22Rv1 (cell line): ENCODE results near the gene ANGPTL5.
A peak's percentile ranks its signal among the peaks of the same experiment; 100 is the strongest.

Source experiments
- H3K27ac ChIP-seq: fragments of 450-650 bp; 2 replicates; pipeline ENCODE4 v1.5.1; 2017
- CTCF ChIP-seq: fragments of 450-650 bp; IDR thresholded peaks from 2 replicates; pipeline ENCODE4 v1.5.1; 2017; ENCODE audit warnings: mild to moderate bottlenecking
- ZFX ChIP-seq: fragments of 450-650 bp; IDR thresholded peaks from 2 replicates; pipeline ENCODE4 v1.6.1; 2017; ENCODE audit warnings: antibody characterized with exemption, borderline replicate concordance

The ANGPTL5 gene

GRCh38 chr11:101889767-101890166, 26.6 kb downstream of the ANGPTL5 start:
- H3K27ac ChIP-seq = no peak overlapping the region
- TF ChIP-seq CTCF = no peak
- TF ChIP-seq ZFX = no peak

- TF ChIP-seq CTCF = no peak
- no peak for TF ChIP-seq ZFX
- no peak overlapping the region for H3K27ac ChIP-seq
These were observed 30.7 kb downstream of the ANGPTL5 start for GRCh38 chr11:101885631-101886030.

- no peak overlapping the region for H3K27ac ChIP-seq
- TF ChIP-seq ZFX (no peak), CTCF (no peak)
These were observed 34.7 kb downstream of the ANGPTL5 start for GRCh38 chr11:101881586-101881985.

GRCh38 chr11:101880222-101880621, 36.1 kb downstream of the ANGPTL5 start:
- no peak overlapping the region for H3K27ac ChIP-seq
- no peak for TF ChIP-seq ZFX
- TF ChIP-seq CTCF = peak; percentile 75

GRCh38 chr11:101872171-101872882, 44.0 kb downstream of the ANGPTL5 start:
- H3K27ac ChIP-seq = no peak overlapping the region
- TF ChIP-seq ZFX (no peak), CTCF (no peak)

GRCh38 chr11:101870510-101870909, 45.8 kb downstream of the ANGPTL5 start:
- TF ChIP-seq CTCF = no peak
- TF ChIP-seq ZFX = no peak
- no peak overlapping the region for H3K27ac ChIP-seq

- no peak for TF ChIP-seq ZFX
- TF ChIP-seq CTCF = no peak
- no peak overlapping the region for H3K27ac ChIP-seq
These were observed 48.4 kb downstream of the ANGPTL5 start for GRCh38 chr11:101867951-101868350.
